Stimulated activated CD8-positive, alpha-beta memory T cell treated with anti-CD3 and anti-CD28 coated beads, Interleukin-4, amount 100 ng/mL, for 1 hour (primary cell): ENCODE data around the gene C17orf78.
"Not testable (repeated sequence)": the region's sequence is repeated elsewhere in the genome, so short reads cannot be mapped to it uniquely, and the experiment has no call there.

Experiments used
- DNase-seq, 2 donors: peaks; one replicate each; pipeline ENCODE4 v3.0.0-alpha.2; 2020; ENCODE audit warnings: low read depth in 2 of 2, low spot score in 1 of 2

The C17orf78 gene

DNA sequence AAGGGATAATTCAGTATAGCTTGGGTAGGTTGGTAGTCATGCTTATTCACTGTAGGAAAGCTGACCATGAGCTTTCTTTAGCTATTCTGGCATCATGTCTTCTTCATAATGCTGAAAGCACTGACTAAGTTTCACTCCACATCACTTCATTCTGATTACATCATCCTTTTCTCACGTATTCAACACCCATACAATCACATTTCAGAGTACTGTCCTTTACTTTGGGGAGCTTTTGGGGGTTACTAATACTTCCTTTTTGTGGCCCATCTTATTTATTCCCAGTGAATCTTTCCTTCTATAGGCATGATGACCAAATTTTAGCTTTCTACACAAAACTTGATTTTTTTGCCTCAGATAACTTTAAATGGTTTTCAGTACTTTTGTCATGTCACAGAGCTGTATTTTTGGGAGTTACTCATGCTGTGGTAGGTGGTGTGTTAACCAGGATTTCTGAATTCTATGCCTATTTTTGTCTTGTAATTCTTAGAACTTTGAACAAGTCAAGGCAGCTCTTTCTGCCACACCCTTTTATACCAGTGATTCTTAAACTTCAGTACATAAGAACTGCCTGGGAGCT lies 54.4 kb downstream of the C17orf78 start:
- DNase-seq, result no peak

DNA sequence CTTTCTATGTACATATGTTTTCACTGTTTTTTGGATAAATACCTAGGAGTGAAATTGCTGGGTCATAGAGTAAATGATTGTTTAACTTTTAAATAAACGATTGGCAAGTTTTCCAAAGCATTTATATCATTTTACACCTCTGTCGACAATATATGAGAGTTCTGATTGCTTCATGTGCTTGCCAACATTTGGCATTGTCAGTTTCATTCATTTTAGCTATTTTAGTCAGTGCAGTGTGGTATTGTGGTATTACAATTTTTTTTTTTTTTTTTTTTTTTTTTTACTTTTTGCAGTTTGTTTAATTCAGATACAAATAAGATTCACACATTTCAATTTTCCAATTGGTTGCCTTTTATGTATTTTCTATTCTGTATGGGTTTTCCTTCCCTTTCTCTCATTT lies 56.9 kb downstream of the C17orf78 start:
- DNase-seq, result no peak

DNA sequence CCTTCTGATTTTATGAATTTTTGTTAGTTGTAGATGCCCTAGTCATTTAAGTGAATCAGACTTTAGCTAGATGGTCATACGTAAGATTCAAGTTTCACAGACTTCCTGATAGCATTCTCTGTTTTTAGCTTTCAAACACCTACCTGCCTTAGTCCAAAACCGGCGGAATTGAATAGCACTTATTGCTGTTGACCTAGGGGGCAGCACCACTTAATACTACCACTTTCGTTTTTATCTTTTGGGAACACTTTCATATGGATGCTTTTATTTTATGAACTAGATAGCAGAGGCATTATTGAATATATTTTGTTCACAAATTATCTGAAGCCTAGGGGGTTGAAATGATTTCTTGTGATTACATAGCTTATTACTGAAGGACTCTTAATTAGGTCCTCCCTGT lies 62.4 kb downstream of the C17orf78 start:
- DNase-seq, result no peak

DNA sequence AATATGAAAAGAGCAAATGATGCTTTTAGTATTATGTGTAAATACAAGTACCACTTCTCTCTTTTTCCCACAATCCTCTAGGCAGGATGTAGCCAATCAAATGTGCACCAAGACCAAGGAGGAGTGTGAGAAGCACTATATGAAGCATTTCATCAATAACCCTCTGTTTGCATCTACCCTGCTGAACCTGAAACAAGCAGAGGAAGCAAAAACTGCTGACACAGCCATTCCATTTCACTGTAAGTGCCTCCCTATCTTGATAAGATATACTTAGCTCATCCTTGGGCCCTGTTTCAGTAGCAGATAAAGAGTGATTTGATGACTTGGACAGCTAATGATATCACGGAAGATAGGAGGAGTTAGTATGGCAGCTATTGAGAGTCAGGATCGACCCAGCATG lies 64.6 kb downstream of the C17orf78 start:
- no peak for DNase-seq

DNA sequence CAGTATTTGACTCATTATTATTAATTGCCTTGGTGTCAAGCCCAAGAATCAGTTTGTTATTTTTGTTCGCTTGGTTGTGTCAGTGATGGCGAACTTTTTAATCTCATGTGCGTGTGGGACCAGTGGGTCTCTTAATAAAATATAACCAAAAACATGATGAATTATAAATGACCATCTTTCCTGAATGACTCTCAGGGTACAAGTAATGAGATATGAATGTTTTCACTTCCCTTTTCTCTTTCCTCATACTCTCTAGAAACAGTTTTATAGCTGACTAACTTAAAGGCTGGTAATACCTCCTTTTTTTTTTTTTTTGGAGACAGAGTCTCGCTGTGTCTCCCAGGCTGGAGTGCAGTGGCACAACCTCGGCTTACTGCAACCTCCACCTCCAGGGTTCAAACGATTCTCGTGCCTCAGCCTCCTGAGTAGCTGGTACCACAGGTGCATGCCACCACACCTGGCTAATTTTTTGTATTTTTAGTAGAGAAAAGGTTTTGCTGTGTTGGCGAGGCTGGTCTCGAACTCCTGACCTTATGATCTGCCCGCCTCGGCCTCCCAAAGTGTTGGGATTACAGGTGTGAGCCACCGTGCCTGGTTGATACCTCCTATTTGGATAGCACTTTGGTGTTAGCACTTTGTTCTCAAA lies 65.7 kb downstream of the C17orf78 start:
- not testable (repeated sequence) for DNase-seq
